Heart right ventricle (tissue), 16 donors: ENCODE results near the gene CAPN8. TPM values are rescaled to one million over a fixed set of nuclear protein-coding genes. Genes with fewer than 3 reads are reported as not detected.

ENCODE experiments used
- ATAC-seq, 8 donors: fragments of 200-7000 bp; cut with Tn5 transposase; one replicate each; pipeline ENCODE4 v1.9.1; 2020; ENCODE audit warnings: mild to moderate bottlenecking in 8 of 8, moderate library complexity in 8 of 8, moderate number of reproducible peaks in 1 of 8
- DNase-seq, 2 donors: peaks; one replicate each; pipeline ENCODE4 v3.0.0-alpha.2; 2020
- H3K27ac ChIP-seq, 10 donors: fragments of 200-600 bp; sonication (generic) in 2 of 10; one replicate each; pipeline versions ENCODE4 v1.5.0 to v1.8.0; 2020 to 2022; ENCODE audit warnings: mild to moderate bottlenecking in 3 of 10
- H3K27me3 ChIP-seq, 7 donors: fragments of 200-600 bp; one replicate each; pipeline ENCODE4 v1.8.0; 2021 to 2022; ENCODE audit warnings: mild to moderate bottlenecking in 2 of 7
- H3K36me3 ChIP-seq, 9 donors: fragments of 200-600 bp; sonication (generic) in 1 of 9; one replicate each; pipeline versions ENCODE4 v1.5.0 to v1.8.0; 2020 to 2022; ENCODE audit warnings: mild to moderate bottlenecking in 2 of 9
- H3K4me1 ChIP-seq, 9 donors: fragments of 200-600 bp; sonication (generic) in 1 of 9; one replicate each; pipeline versions ENCODE4 v1.5.0 to v1.8.0; 2020 to 2022; ENCODE audit warnings: mild to moderate bottlenecking in 4 of 9
- H3K4me3 ChIP-seq, 10 donors: fragments of 200-600 bp; sonication (generic) in 2 of 10; one replicate each; pipeline versions ENCODE4 v1.5.0 to v1.8.0; 2020 to 2022; ENCODE audit warnings: mild to moderate bottlenecking in 7 of 10, moderate library complexity in 2 of 10
- H3K9me3 ChIP-seq, 11 donors: fragments of 200-600 bp in 10 of 11; sonication (generic) in 2 of 11; one replicate each; pipeline versions ENCODE4 v1.5.0 to v1.8.0; 2013 to 2022; ENCODE audit warnings: mild to moderate bottlenecking in 2 of 11, control low read depth in 1 of 11, moderate library complexity in 1 of 11
- CTCF ChIP-seq, 9 donors: fragments of 200-600 bp; sonication (generic) in 2 of 9; IDR thresholded peaks; one replicate each; pipeline versions ENCODE4 v1.5.0 to v1.8.0; 2021 to 2022; ENCODE audit warnings: antibody characterized with exemption in 9 of 9, mild to moderate bottlenecking in 5 of 9, moderate library complexity in 1 of 9
- WGBS, 2 donors: extraction: QIAGEN DNeasy Blood & Tissue Kit; methylation state at CpG; one replicate each; pipeline ENCODE4 v1.1.7; 2013; ENCODE audit warnings: inconsistent platforms in 1 of 2; 5-methylcytosine and 5-hydroxymethylcytosine counted together
- intact Hi-C, 10 donors: fragments of 100-400 bp; cut with DNase I; formaldehyde crosslinking; loops; one replicate each; pipeline versions ENCODE4 v1.11.1 to v1.14.2; 2022
- long read RNA-seq, 3 donors: library from polyadenylated mRNA; unstranded; transcript quantifications; one replicate each; pipeline ENCODE4 v2.0.0, GENCODE V29; 2020 to 2021
- polyA plus RNA-seq, 2 donors: library from polyadenylated mRNA; stranded (reverse); fragments of 200-250 nt; gene quantifications; one replicate each; pipeline ENCODE4 v1.2.3, GENCODE V29; 2013
- total RNA-seq, 10 donors: library from RNA; stranded (reverse); fragmentation: NEBNext Ultra II Directional in 3 of 10; extraction: Animal tissue kit (Norgen Biotek cat#: 25700) in 3 of 10; gene quantifications; one replicate each; pipeline versions ENCODE4 v1.2.1 to v1.2.4, GENCODE V29; 2021 to 2023
- donor health status: Arrhythmogenic right ventricular cardiomyopathy.
- donor health status: ischemic (EF 13 %, LVEDD 7.1; RV severe dilation, severe dysfunction).
- donor health status: healthy with polysubstance abuse.
- donor health status: DM: no; HTN: yes; CAD: no.
- donor health status: DM: no; HTN: no; CAD: no.
- donor health status: ischemic (EF 25% LVEDD 6.9; RV normal size, moderate dysfunction).
- donor health status: ischemic (EF 25% LVEDD 5.7; RV mildly dilated, moderate dysfunction).
- donor health status: healthy.
- donor health status: DM: yes; HTN: yes; CAD: no.
- donor health status: Ischemic cardiomyopathy.
- donor health status: ischemic (EF 35%, LVEDD 5.7; RV mildly dilated, moderate dysfunction).
- donor health status: nonischemic (EF 11% LVEDD 7.7; RV severe dilation, severe dysfunction).
- donor health status: DM: yes; HTN: yes; CAD: no.
- donor health status: PGD.
- donor health status: ischemic (EF 29% LVEDD 5.4; RV normal size, mild dysfunction).
- donor health status: nonischemic (EF 23%, LVEDD 6.1; RV moderate dilation, normal function).

The CAPN8 gene
- total RNA-seq = not detected
- polyA plus RNA-seq = under 1 TPM in 1 of 2 donors, not detected in 1; 0.10 TPM
- long read RNA-seq, donor 1 = 0 reads
- long read RNA-seq, donor 2 = 0 reads
- long read RNA-seq, donor 3, partial matches to known transcripts = 0 of 1 reads
- long read RNA-seq, donor 3, other reads (novel, unspliced or antisense) = 1 of 1 reads

GRCh38 chr1:223665592-223666312 lies at the start of gene CAPN8:
CAPN8 (minus strand) TSS chr1:223665701; CDS start chr1:223665646, 55 bp downstream.
- DNase-seq (no peak), ATAC-seq (no peak)
- Histone ChIP-seq H3K4me3 (no peak within 1 kb of the TSS), H3K27ac (no peak within 1 kb of the TSS), H3K4me1 (no peaks in the 10 kb centered on the region), H3K27me3 (peaks cover 0 to 3% (median 0%) of the 10 kb centered on the region in 7 donors), H3K9me3 (no peaks in the 10 kb centered on the region), H3K36me3 (no peaks in the 10 kb centered on the region)
- TF ChIP-seq CTCF (IDR thresholded peaks at IDR 0.05) = no peak
- WGBS, 2 donors = 70 to 72% methylated on average over 6 of the region's 6 CpGs
- intact Hi-C loops = no loop called here

- ATAC-seq (no peak), DNase-seq (no peak)
- Histone ChIP-seq H3K4me1 (peaks cover 10 to 74% (median 53%) of the 10 kb centered on the region in 9 donors), H3K27ac (peak overlapping the region in 5 of 10 donors; percentile 1 to 99 (median 28)), H3K27me3 (no peaks in the 10 kb centered on the region), H3K36me3 (peaks cover 0 to 39% (median 24%) of the 10 kb centered on the region in 9 donors), H3K9me3 (no peaks in the 10 kb centered on the region), H3K4me3 (peak overlapping the region in 6 of 10 donors; percentile 5 to 97 (median 56))
- no peak for TF ChIP-seq CTCF (IDR thresholded peaks at IDR 0.05)
- intact Hi-C loops = loop anchor here in 2 of 10 donors (5.0 kb wide), 1 partner anchor 32 kb away; no protein-coding TSS in a partner anchor
- WGBS, 2 donors = 65 to 73% methylated on average over 9 of the region's 9 CpGs
Measured at GRCh38 chr1:223714849-223715603, 49.5 kb upstream of the CAPN8 start.

- TF ChIP-seq CTCF (IDR thresholded peaks at IDR 0.05) = no peak
- H3K9me3 ChIP-seq = no peaks in the 10 kb centered on the region
- 78 to 90% methylated on average over 2 of the region's 2 CpGs for WGBS, 2 donors
- peak overlapping the region in 4 of 10 donors; percentile 22 to 99 (median 84) for H3K27ac ChIP-seq
- peak overlapping the region in 8 of 10 donors; percentile 62 to 97 (median 90) for H3K4me3 ChIP-seq
- intact Hi-C loops = loop anchor here in 2 of 10 donors (5.0 kb wide), 1 partner anchor 33 kb away; no protein-coding TSS in a partner anchor
- DNase-seq (no peak), ATAC-seq (no peak)
- peaks cover 0 to 32% (median 17%) of the 10 kb centered on the region in 9 donors for H3K36me3 ChIP-seq
- peaks cover 10 to 76% (median 58%) of the 10 kb centered on the region in 9 donors for H3K4me1 ChIP-seq
- H3K27me3 ChIP-seq = no peaks in the 10 kb centered on the region
Measured at GRCh38 chr1:223714421-223714724, 48.9 kb upstream of the CAPN8 start.
